COLO668 (cell line): ENCODE data around the gene SPSB4.
"Not testable (repeated sequence)": the region's sequence is repeated elsewhere in the genome, so short reads cannot be mapped to it uniquely, and the experiment has no call there.

Experiments used
- DNase-seq: peaks from one replicate; lab custom pipeline; 2025; ENCODE audit not compliant: unreplicated experiment; lab: John Stamatoyannopoulos, UW

SPSB4 gene

DNA sequence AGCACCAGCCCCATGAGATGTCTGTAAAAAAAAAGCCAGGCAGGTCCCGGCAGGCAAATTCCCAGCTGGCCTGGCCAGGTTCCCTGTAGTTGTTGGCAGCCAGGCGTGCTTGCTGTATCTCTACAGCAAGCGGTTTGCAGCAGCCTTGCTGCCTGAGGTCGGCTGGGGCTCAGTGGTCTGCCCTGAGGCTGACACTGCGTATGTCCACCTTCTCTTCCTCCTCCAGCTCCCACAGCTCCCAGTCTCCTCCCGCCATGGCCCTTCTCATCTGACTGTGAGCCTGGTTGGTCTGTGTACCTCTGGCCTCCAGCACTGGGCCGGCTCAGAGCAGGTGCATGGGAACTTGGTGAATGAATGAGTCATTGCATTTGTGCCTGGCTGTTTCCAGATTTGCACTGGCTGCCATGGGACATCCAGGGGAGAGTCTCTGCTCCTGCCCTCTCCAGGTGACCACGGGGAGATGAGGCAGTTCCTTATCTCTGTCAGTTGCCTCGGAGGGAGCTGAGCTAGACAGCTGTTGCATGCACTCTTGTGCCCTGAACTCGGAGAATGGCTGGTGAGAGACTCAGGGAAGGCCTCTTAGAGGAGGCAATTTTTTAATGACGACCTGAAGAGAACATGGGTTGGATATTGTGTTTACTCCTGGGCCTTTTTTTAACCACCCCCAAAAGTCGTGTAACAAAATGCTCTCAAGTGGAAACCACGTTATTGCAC is 43.0 kb downstream of the SPSB4 start:
- peak; percentile 4 for DNase-seq

DNA sequence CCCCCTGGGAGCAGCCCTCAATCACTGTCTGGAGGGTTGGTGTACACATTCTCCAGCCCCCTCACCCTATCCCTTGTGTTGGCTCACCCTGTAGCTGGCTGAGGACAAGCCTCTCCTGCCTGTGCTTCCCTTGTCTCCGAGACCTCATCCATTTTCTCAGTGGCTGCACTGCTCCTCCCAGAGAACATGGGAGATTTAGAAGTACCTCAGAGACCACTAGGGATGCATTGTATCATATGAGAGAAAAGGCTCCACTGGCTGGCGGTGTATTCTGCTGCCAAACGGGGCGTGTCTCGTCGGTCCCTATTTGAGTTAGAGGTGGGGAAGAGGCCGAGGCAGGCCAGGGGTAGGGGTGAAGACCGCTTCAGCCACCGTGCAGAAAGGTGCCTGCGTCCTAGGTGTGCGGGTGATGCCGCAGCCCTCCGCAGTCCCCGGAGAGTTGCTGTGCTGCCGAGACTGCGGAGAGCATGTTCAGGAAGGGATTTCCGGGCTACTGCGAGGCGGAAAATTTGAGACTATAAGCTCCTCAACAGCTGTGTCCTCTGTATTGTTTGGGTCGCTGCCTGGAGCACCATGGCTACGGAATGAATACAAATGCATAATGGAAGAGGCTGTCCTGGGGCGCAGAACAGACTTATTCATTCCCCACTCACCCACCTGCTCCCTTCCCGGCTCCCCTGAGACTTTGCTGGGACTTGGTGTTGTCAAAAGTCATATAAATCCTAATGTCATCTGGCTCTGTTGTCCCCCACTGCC is 43.8 kb downstream of the SPSB4 start:
- DNase-seq = peak; percentile 45

DNA sequence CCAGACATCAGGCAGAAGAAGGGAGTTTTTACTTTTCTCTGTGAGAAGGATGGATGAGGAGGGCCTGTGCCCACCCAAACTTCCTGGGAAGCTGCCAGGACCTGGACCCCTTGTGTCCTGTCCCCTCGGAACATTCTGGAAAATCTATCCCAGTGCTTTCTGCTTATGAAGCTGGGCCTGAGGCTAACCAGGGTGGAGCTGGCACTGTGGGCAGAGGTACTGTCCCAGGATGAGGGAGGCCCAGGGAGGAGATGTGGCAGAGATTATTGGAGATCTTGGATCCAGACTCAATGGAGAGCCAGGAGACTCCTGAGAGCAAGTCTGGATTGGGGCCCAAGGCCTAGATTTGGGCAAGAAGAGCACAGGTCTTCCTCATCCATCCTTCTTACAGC is 44.4 kb downstream of the SPSB4 start:
- DNase-seq = no peak

DNA sequence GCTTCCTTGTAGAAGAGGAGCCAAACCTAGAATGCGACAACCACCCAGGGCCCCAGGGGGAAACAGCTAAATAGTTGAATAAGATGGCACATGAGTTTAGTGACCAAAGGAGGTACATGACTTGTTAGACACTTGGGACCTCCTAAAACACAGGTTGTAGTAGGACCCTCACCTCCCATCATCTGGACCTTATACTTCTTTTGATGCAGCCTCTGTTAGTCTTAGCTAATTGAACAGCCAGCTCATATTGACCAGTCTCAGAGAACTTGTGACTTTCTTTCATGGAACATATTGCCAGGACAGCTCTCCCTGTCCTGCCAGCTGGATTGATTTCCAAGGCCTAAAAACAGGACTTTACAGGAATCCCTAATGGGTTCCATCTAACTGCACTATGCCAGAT is 45.0 kb downstream of the SPSB4 start:
- no peak for DNase-seq

DNA sequence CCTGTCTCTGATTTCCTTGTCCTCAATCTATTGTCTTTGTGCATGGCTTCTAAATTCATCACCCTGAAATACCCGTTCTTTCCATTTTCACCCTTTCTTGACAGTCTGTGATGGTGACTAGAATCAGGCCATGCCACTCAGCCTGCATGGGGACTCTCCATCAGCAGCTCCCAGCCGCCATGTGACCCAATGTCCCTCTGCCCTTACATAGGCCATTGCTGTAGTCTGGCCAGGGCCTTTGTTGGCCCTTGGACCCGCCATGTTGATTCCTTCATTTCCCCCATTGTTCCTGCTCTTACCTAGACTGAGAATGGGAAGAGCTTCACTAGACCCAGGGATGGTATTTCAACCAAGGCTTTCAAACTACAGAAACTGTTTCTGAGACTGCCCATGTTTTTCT is 45.8 kb downstream of the SPSB4 start:
- DNase-seq = no peak

DNA sequence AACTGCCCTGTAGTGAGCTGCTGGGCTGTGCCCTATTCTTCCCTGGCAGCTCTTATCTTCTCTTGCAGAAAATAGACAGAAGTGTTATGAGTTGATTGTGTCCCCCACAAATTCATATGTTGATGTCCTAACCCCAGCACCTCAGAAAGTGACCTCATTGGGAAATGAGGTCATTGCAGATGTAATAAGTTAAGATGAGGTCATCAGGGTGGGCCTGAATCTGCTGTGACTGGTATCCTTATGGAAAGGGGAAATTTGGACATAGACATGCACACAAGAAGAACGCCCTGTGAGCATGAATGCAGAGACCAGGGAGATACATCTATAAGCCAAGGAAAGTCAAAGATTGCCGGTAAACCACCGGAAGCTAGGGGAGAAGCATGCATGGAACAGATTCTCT is 49.0 kb downstream of the SPSB4 start:
- no peak for DNase-seq

DNA sequence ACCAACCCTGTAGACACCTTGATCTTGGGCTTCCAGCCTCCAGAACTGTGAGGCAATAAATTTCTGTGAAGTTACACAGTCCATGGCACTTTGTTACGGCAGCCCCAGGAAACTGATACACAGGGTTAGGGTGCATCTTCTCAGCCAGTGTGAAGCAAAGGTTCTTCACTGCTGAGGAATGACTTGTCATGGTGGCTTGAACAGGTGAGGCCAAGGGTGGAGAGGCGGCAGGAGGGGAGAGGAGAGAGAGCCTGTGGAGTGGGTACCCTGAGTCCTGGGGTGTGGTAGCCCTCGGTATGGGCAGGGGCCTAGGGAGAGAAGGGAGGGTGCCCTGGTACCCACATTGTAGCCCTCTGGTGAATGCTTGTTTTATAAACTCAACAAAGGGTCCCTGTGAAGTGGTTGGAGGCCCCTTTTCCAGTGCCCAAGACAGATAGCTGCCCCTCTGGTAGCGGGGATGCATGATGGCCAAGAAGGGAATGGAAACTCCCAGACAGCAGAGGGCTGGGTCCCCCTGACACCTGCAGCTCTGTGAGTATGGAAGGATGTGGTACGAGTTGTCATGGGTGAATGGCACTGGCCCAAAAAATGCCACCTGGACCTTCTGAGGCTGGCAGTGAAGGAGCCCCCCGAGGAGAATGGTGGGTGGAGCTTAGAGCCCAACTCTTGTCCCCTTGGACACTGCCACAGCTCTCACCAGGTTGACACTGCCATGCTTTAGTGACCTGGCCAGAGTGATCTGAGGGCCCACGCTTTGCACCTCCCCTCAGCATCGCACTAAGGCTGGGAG is 49.6 kb downstream of the SPSB4 start:
- DNase-seq = no peak

DNA sequence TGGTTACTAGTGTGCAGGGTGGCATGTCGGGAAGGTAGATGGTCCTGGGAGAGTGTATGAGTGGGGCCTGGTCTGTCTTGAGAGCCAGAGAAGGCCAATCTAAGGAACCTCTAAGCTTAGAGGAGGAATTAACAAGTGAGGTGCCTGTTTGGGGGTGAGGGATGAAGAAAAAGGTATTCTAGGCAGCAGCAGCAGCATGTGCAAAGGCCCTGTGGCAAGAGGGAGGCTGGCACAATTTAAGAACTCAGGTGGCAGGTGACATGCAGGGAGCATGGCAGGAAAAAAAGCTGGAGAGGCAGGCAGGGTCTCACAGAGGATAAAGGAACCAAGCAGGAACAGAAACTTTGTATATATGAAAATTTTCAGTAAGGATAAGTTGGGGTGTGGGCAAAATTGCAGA is 51.2 kb downstream of the SPSB4 start:
- DNase-seq = no peak

DNA sequence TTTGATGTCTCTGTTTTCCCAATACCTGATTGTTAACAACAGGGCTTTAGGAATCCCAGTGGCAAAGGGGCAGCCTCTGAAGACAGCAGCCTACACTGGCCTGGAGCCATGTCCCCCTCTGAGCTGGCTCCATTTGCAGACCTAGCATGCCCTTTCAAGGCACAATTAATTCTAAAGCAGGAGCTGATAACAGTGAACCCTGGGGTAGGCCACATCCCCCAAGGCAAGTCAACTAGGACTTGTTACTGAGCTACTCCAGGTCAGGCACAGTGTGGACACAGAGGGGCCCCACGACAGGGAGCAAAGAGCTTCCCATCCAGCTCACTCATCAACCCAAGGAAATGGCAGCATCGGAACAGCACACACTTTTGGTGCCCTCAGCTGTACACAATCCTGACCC is 51.9 kb downstream of the SPSB4 start:
- no peak for DNase-seq

DNA sequence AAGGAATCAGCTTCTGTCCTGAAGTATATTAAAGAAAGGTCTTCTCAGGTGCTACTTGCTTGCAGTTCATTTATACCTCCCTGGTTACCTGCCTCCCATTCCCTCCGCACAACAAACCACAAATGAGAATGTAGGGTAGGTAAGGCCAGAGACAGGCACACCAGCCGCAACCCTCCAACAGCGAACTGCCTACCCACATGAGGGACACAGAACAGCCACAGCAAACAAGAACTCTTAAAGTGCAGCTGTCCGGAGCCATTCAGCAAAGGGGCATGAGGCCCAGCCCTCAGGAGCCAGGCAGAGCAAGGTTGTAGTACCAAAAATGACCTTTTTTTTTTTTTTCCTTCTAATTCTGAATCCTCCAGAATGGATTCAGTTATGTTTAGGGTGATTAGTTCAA is 52.4 kb downstream of the SPSB4 start:
- no peak for DNase-seq

DNA sequence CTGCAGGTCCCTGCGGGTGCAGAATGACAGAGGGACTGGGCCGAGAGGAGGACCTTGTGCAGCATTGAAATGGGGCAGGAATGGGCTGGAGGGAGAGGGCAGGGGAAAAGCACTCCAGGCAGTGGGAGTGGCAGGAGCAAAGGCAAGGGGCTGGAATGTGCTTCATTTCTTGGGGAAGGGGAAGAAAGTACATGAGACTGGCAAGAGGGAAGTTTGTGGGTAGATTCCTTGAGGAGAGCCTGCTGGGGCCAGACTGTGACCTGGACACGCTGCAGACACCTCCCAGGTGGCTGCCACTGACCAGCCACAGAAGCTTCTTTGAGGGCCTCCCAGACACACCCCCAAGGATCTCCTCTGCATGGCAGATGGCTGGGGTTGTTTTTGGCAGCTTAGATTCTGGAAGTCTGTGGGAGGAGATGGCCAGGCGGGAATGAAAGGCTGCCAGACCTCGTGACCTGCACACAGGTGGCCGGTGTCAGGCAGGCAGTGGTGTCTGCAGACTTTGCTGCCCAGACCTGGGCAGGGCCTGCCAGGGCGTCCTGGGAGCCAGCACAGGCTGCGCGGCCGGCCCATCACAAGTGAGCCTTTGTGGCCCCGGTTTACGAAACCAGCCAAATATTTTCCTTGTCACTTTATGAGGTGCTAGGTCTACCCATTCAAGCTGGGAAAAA is 53.1 kb downstream of the SPSB4 start:
- DNase-seq = no peak

DNA sequence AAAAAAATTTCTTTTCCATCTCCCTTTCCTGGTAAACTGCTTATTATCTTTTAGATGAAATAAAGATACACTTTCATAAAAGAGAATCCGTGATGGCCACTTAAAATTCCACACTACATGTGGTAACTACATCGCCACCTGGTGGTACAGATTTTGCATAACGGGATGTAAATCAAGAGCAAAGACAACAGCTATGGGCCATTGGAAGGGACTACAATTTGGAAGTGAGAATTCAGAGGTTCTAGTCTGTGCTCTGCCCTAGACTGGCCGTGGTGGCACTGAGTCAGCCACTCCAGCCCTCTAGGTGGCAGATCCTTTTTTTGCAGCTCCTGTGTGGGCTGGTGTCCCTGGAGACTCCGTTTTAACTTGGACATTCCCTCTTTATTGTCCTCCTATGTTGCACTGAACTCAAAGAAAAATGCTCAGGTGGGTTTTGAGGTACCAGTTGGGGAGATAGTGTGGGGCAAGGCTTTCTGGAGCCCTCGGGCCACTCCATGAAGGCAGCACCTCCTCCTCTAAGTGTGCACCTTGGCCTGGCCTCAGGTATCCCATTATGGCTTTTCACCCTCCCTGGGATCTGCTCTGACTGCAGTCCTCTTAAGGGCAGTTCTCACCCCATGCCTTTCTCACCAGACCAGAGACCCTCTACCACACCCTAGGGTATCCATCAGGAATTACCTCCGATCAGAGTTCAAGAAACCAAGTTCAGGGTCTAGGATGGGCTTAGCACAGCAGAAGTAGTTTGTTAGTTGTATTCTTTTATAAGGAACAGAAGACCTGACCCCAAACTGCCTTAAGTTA is 54.9 kb downstream of the SPSB4 start:
- peak; percentile 63 for DNase-seq

DNA sequence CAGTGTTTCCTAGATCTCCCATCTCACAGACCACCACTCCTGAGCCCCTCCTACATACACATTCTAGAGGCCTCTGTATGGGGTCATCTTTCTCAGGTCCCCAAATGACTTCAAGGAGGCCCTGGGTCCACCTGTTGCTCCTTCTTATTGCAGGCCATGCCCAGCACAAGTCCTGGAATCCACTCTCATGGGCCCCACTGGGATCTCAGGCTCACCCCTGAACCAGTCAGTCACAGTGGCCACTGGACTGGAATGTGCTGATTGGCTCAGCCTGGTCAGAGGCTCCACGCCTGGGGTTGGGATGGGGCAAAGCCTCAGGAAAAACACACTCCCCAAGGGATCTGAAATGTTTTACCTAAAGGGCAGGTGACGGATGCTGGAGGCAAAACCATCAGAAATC is 55.7 kb downstream of the SPSB4 start:
- no peak for DNase-seq

DNA sequence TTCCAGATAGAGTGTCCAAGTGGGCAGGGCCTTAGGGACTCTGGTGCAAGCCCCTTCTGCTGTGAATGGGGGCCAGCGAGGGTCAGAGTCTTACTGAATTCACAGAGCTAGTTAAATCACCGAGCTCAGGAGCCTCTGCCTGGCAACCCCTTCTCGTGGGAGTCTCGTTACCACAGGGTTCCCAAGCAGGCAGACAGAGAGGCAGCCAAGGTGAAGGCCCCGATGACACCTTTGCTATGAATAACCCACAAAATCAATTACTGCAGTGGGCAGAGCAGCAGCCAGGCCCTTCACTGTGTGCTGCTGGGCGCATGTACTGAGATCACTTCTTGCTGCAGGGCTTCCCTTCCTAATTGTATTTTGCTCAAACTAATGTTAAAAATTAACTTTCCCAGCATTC is 56.9 kb downstream of the SPSB4 start:
- no peak for DNase-seq

DNA sequence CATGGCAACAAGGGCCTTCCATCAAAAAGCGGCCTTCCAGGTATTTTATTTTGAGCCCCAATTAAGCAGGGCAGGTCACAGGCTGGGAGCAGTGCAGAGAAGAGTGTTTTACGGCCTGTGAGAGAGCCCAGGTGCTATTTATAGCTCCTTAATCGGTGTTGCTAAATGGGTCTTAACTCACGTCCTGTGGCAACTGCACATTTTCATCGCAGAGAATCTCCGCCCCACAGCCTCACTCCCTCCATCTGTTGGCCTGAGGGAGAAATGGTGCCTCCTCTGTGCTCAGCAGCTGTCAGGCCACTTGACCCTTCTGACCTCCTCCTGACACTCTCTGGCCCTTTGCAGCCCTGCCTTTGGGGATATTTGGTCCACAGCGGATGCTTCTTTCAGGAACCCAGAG is 58.6 kb downstream of the SPSB4 start:
- no peak for DNase-seq

DNA sequence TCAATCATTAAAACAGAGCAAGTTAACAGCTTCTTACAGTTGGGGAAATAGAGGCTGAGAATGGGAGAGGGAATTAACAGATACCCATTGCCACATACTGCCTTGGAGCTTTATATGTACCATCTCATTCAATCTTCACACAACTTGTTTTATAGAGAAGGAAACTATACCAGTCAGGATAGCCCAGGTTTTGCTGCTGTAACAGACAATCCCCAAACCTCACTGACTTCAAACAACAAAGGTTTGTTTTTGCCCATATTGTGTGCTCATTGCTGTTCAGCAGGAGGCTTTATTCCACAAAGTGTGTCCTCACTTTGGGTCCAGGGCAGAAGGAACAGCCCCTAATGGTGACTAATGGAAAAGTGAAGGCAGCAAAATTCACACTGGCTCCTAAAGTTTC is 59.2 kb downstream of the SPSB4 start:
- no peak for DNase-seq

DNA sequence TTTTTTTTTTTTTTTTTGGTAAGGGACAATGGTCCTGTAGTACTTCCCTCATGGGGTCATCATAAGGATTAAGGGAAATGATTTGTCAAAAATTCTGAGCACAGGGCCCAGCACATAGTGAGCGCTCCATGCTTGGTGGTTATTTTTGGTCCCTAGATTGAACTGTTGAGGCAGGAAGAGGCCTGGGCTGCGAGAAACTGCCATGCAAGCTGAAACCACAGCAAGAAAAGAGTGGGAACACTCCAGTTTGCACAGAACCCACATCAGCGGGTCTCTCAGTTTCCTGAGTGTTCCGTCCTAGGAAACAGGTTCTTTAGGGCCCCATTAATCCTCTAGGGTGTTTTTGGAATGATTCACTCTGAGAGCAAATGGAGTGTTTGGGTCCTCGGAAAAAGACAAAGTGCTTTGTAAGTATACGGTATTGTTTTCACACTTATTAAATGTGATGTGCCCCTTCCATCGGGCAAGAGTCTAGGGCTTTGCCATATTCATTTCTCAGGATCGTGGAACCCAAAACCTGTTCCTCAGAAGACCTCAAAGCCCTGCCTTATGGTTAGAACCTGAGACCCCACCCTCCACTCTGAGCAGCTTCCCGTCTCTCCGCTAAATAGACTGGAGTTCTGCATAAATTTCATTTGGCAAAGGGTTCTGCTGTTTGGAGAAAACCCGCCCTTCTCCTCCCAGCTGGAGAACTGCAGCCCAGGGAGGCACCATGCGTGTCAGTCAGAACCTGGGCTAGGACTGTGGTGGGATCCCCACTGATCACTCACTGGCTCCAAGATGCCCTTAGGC is 60.4 kb downstream of the SPSB4 start:
- no peak for DNase-seq

DNA sequence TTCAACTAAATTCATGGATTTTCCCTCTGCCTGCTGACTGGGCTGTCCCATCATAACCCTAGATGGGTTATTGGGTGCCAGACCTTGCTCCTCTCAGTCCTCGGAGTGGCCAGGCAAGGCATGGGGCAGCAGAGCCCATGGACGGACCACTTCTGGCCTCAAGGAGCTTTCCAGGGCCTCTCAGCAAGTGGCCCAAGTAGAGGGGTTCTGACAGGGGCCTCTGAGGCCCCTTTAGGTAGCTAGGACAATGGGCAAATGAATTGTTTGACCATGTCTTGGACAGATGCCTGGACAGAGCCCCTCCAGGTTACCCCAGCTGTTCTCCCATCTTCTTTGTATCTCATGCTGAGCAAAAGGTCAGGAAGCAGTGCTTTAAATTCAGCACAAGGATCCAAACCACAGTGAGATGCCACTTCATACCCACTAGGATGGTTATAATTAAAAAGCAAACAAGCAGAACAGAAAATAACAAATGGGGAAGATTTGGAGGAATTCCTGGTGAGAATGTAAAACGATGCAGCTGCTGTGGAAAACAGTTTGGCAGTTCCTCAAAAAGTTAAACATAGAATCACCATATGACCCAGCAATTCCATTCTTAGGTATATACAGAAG is 61.6 kb downstream of the SPSB4 start:
- no peak for DNase-seq

DNA sequence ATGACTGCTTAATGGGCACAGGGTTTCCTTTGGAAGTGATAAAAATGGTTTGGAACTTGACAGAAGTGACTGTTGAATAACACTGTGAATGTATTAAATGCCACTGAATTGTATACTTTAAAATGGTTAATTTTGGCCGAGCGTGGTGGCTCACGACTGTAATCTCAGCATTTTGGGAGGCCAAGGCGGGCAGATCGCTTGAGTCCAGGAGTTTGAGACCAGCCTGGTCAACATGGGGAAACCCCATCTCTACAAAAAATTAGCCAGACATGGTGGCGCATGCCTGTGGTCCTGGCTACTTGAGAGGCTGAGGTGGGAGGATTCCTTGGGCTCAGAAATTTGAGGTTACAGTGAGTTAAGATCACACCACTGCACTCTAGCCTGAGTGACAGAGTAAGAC is 62.5 kb downstream of the SPSB4 start:
- not testable (repeated sequence) for DNase-seq
